Neural cell (in vitro differentiated cells): ENCODE data around the gene SLC24A3. TPM values are rescaled to one million over a fixed set of nuclear protein-coding genes. Genes with fewer than 3 reads are reported as not detected.
A peak's percentile ranks its signal among the peaks of the same experiment; 100 is the strongest.

Source experiments
- H2AFZ ChIP-seq: fragments of 200-600, 300-800 bp; sonication (generic), shearing (Covaris generic); 2 replicates; pipeline ENCODE4 v1.6.0; 2014; ENCODE audit warnings: low read depth, mild to moderate bottlenecking, antibody characterized with exemption, low read length, moderate library complexity
- H3F3A ChIP-seq: fragments of 200-600 bp; shearing (Covaris generic); 2 replicates; pipeline ENCODE4 v1.6.1; 2016; ENCODE audit warnings: mild to moderate bottlenecking, moderate library complexity, mixed read lengths, antibody characterized with exemption, low read length; ENCODE audit not compliant: insufficient read depth, poor library complexity, severe bottlenecking
- H3K27ac ChIP-seq: fragments of 200-600, 300-800 bp; sonication (generic), shearing (Covaris generic); 2 replicates; pipeline ENCODE4 v1.5.1; 2014; ENCODE audit warnings: mild to moderate bottlenecking, low read length, moderate library complexity
- H3K27me3 ChIP-seq: fragments of 300-800, 200-600 bp; sonication (generic), shearing (Covaris generic); 2 replicates; pipeline ENCODE4 v1.6.0; 2014; ENCODE audit warnings: mild to moderate bottlenecking, low read depth, low read length, moderate library complexity; ENCODE audit not compliant: insufficient read depth
- H3K36me3 ChIP-seq: fragments of 300-800, 200-600 bp; sonication (generic), shearing (Covaris generic); 2 replicates; pipeline ENCODE4 v1.5.1; 2014; ENCODE audit warnings: mild to moderate bottlenecking, antibody characterized with exemption, low read length, moderate library complexity; ENCODE audit not compliant: insufficient read depth
- H3K4me2 ChIP-seq: fragments of 300-800, 200-600 bp; sonication (generic), shearing (Covaris generic); 2 replicates; pipeline ENCODE4 v1.6.0; 2014; ENCODE audit warnings: mild to moderate bottlenecking, low read length
- H3K4me3 ChIP-seq: fragments of 300-800, 200-600 bp; sonication (generic), shearing (Covaris generic); 2 replicates; pipeline ENCODE4 v1.5.1; 2014; ENCODE audit warnings: mild to moderate bottlenecking, low read length, moderate library complexity
- H3K79me2 ChIP-seq: fragments of 200-600 bp; shearing (Covaris generic); replicated peaks from 2 replicates; pipeline ENCODE4 v1.6.0; 2014; ENCODE audit warnings: mild to moderate bottlenecking, low read length, moderate library complexity; ENCODE audit not compliant: insufficient read depth
- H3K9ac ChIP-seq: fragments of 300-800, 200-600 bp; sonication (generic), shearing (Covaris generic); 2 replicates; pipeline ENCODE4 v1.6.1; 2016; ENCODE audit warnings: mild to moderate bottlenecking, low read length, mixed read lengths
- H3K9me2 ChIP-seq: fragments of 200-600 bp; shearing (Covaris generic); 2 replicates; pipeline ENCODE4 v1.6.1; 2016; ENCODE audit warnings: mild to moderate bottlenecking, low read length, mixed read lengths; ENCODE audit not compliant: insufficient read depth
- H3K9me3 ChIP-seq: fragments of 200-600, 300-800 bp; sonication (generic), shearing (Covaris generic); 2 replicates; pipeline ENCODE4 v1.6.1; 2016; ENCODE audit warnings: mild to moderate bottlenecking, mixed run types, low read length, moderate library complexity, mixed read lengths
- H4K20me1 ChIP-seq: fragments of 200-600 bp; shearing (Covaris generic); 2 replicates; pipeline ENCODE4 v1.6.1; 2016; ENCODE audit warnings: mild to moderate bottlenecking, mixed run types; ENCODE audit not compliant: insufficient read depth
- EP300 ChIP-seq: fragments of 450-650 bp; conservative IDR thresholded peaks from 2 replicates; pipeline ENCODE4 v1.6.1; 2014; ENCODE audit warnings: antibody characterized with exemption, mild to moderate bottlenecking, moderate library complexity; ENCODE audit not compliant: poor library complexity, severe bottlenecking
- EZH2 ChIP-seq: fragments of 200-600, 300-800 bp; shearing (Covaris generic), sonication (generic); IDR thresholded peaks from 2 replicates; pipeline ENCODE4 v1.6.1; 2014; ENCODE audit warnings: antibody characterized with exemption, low read length, borderline replicate concordance, mild to moderate bottlenecking; ENCODE audit not compliant: insufficient read depth, poor library complexity, severe bottlenecking
- MXI1 ChIP-seq: fragments of 450-650 bp; conservative IDR thresholded peaks from 2 replicates; pipeline ENCODE4 v1.6.1; 2014; ENCODE audit warnings: antibody characterized with exemption, mild to moderate bottlenecking; ENCODE audit not compliant: poor library complexity, severe bottlenecking
- POLR2AphosphoS5 ChIP-seq: IDR thresholded peaks from 2 replicates; pipeline ENCODE4 v1.6.1; 2012
- RAD21 ChIP-seq: fragments of 450-650 bp; conservative IDR thresholded peaks from 2 replicates; pipeline ENCODE4 v1.6.1; 2014; ENCODE audit warnings: antibody characterized with exemption, mild to moderate bottlenecking, moderate library complexity
- SMC3 ChIP-seq: fragments of 450-650 bp; conservative IDR thresholded peaks from 2 replicates; pipeline ENCODE4 v1.6.1; 2014; ENCODE audit warnings: antibody characterized with exemption, mild to moderate bottlenecking, moderate library complexity; ENCODE audit not compliant: poor library complexity
- TAF1 ChIP-seq: IDR thresholded peaks from 2 replicates; pipeline ENCODE4 v1.6.1; 2012; ENCODE audit warnings: low read depth
- polyA plus RNA-seq: library from polyadenylated mRNA; depleted of rRNA; stranded (reverse); fragments of >200 nt; gene quantifications from 2 replicates; pipeline ENCODE4 v1.2.3, GENCODE V29; 2014
- TF ChIP-seq, protein P1 (sequence below): fragments of 450-650 bp; IDR thresholded peaks from 2 replicates; pipeline ENCODE4 v1.5.1; 2014; ENCODE audit warnings: antibody characterized with exemption, mild to moderate bottlenecking, moderate library complexity; ENCODE audit not compliant: poor library complexity, severe bottlenecking
- TF ChIP-seq, protein P2 (sequence below): IDR thresholded peaks from 2 replicates; pipeline ENCODE4 v1.6.1; 2012; ENCODE audit warnings: borderline replicate concordance

SLC24A3 gene
- polyA plus RNA-seq, 1 donor from 2014 or later, result 6.5 TPM

DNA sequence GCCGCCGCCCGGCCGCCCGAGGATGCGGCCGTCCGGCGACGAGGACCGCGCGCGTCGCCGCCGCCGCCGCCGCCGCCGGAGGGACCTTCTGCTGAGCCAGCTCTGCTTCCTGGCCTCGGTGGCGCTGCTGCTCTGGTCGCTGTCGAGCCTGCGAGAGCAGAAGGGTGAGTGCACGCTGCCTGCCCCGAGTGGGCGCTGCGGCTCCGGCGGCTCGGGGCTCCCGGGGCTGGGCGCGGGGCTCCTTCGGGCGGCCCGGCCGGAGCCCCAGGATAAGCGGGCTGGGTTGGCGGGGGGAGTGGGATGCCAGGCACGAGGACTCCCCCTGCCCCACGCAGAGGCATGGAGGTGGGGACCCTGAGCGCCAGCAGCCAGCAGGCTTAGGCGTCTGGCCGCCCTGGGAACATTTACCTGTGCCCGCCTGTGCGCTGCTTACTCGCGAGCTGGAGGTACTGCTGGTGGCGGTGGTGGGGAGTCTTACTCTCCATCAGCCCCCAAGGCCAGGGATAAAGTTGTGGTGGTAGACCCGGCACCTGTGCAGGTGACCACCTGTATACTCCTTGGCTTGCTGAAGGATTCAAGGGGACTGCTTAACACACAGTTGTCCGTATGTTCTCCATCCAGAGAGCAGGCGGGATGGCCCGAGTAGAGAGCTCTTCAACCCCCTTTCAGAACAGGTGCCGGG, 520 bp downstream of the SLC24A3 start:
- Histone ChIP-seq H3K9me3 (no peaks in the 10 kb centered on the region), H3F3A (no peaks in the 10 kb centered on the region), H3K9me2 (no peaks in the 10 kb centered on the region), H3K4me3 (peak overlapping the region; percentile 89), H3K27me3 (no peaks in the 10 kb centered on the region), H3K9ac (peak overlapping the region; percentile 72), H4K20me1 (no peaks in the 10 kb centered on the region), H3K27ac (peak overlapping the region; percentile 44), H3K36me3 (no peaks in the 10 kb centered on the region), H2AFZ (no peak overlapping the region), H3K79me2 (no peaks in the 10 kb centered on the region), H3K4me2 (peak overlapping the region; percentile 49)
- TF ChIP-seq, protein P1, sequence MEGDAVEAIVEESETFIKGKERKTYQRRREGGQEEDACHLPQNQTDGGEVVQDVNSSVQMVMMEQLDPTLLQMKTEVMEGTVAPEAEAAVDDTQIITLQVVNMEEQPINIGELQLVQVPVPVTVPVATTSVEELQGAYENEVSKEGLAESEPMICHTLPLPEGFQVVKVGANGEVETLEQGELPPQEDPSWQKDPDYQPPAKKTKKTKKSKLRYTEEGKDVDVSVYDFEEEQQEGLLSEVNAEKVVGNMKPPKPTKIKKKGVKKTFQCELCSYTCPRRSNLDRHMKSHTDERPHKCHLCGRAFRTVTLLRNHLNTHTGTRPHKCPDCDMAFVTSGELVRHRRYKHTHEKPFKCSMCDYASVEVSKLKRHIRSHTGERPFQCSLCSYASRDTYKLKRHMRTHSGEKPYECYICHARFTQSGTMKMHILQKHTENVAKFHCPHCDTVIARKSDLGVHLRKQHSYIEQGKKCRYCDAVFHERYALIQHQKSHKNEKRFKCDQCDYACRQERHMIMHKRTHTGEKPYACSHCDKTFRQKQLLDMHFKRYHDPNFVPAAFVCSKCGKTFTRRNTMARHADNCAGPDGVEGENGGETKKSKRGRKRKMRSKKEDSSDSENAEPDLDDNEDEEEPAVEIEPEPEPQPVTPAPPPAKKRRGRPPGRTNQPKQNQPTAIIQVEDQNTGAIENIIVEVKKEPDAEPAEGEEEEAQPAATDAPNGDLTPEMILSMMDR, result peak; percentile 88
- no peak for TF ChIP-seq TAF1
- TF ChIP-seq MXI1, result peak; percentile 62
- TF ChIP-seq, protein P2, sequence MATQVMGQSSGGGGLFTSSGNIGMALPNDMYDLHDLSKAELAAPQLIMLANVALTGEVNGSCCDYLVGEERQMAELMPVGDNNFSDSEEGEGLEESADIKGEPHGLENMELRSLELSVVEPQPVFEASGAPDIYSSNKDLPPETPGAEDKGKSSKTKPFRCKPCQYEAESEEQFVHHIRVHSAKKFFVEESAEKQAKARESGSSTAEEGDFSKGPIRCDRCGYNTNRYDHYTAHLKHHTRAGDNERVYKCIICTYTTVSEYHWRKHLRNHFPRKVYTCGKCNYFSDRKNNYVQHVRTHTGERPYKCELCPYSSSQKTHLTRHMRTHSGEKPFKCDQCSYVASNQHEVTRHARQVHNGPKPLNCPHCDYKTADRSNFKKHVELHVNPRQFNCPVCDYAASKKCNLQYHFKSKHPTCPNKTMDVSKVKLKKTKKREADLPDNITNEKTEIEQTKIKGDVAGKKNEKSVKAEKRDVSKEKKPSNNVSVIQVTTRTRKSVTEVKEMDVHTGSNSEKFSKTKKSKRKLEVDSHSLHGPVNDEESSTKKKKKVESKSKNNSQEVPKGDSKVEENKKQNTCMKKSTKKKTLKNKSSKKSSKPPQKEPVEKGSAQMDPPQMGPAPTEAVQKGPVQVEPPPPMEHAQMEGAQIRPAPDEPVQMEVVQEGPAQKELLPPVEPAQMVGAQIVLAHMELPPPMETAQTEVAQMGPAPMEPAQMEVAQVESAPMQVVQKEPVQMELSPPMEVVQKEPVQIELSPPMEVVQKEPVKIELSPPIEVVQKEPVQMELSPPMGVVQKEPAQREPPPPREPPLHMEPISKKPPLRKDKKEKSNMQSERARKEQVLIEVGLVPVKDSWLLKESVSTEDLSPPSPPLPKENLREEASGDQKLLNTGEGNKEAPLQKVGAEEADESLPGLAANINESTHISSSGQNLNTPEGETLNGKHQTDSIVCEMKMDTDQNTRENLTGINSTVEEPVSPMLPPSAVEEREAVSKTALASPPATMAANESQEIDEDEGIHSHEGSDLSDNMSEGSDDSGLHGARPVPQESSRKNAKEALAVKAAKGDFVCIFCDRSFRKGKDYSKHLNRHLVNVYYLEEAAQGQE, result no peak
- no peak for TF ChIP-seq EP300
- no peak for TF ChIP-seq EZH2
- peak; percentile 82 for TF ChIP-seq RAD21
- peak; percentile 84 for TF ChIP-seq SMC3
- TF ChIP-seq POLR2AphosphoS5, result peak; percentile 62

DNA sequence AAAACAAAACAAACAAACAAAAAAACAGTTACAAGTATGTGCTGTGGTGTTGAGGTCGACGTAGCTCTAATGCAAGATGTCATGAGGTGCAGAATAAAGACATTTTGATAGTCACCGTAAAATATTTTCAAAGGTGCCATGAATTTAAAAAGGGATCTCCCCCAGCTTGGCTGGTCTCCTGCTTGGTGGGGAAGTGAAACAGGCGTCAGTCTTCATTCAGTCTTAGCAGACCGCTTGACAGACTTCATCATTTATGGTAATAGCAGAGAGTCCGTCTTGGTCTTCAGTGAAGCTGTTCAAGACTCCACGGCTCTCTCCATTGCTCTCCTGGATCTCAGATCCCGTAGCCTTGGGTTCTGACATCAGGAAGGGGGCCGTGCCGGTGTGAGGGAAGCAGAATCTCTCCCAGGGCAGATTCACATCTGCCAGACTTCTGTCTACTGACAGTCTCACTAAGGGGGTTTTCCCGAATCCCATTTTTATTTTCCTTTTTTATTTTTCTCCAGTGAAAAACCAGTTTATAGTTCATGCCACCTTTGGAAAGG, 1.6 kb downstream of the SLC24A3 start:
- H3K4me2 ChIP-seq, result peak overlapping the region; percentile 49

More for the DNA sequence above, 1.6 kb downstream of the SLC24A3 start:
- peak overlapping the region; percentile 89 for H3K4me3 ChIP-seq
- no peak overlapping the region for H3K27ac ChIP-seq
- H2AFZ ChIP-seq, result no peak overlapping the region
- no peaks in the 10 kb centered on the region for H3K9me2 ChIP-seq
- no peak overlapping the region for H3K9ac ChIP-seq
- H4K20me1 ChIP-seq, result no peaks in the 10 kb centered on the region
- H3K79me2 ChIP-seq, result no peaks in the 10 kb centered on the region
- H3K9me3 ChIP-seq, result no peaks in the 10 kb centered on the region
- no peaks in the 10 kb centered on the region for H3K36me3 ChIP-seq
- no peaks in the 10 kb centered on the region for H3F3A ChIP-seq
- no peaks in the 10 kb centered on the region for H3K27me3 ChIP-seq
- no peak for TF ChIP-seq SMC3
- TF ChIP-seq, protein P2, result no peak
- TF ChIP-seq EZH2, result no peak
- no peak for TF ChIP-seq POLR2AphosphoS5
- TF ChIP-seq TAF1, result no peak
- TF ChIP-seq MXI1, result no peak
- TF ChIP-seq, protein P1, result no peak
- TF ChIP-seq EP300, result no peak
- no peak for TF ChIP-seq RAD21
